CD4-positive, alpha-beta T cell treated with Interleukin-10 for 1 hour (primary cell): Measurements from ENCODE around the gene PRND.
"Not testable (repeated sequence)": the region's sequence is repeated elsewhere in the genome, so short reads cannot be mapped to it uniquely, and the experiment has no call there.

Experiments used
- DNase-seq: peaks from one replicate; pipeline ENCODE4 v3.0.0-alpha.2; 2020

PRND gene

GRCh38 chr20:4709261-4710105 is 12.2 kb upstream of the PRND start:
- DNase-seq, result no peak

- DNase-seq, result no peak
These were observed 11.6 kb upstream of the PRND start for GRCh38 chr20:4710106-4710475.

DNA sequence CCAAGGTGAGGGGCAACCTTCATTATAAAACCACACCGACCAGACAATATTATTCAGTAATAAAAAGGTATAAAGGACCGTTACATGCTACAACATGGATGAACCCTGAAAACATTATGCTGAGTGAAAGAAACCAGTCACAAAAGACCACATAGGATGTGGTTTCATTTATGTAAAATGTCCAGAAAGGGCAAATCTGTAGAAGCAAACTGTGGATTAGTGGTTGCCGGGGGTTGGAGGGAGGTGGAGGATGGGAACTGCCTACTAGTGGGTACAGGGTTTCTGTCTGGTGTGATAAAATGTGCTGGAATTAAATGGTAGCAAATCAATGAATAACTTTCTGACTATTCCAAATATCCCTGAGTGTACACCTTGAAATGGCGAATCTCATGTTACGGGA is 10.2 kb upstream of the PRND start:
- DNase-seq, result no peak

- no peak for DNase-seq
These were observed 8.3 kb upstream of the PRND start for GRCh38 chr20:4713401-4713800.

DNA sequence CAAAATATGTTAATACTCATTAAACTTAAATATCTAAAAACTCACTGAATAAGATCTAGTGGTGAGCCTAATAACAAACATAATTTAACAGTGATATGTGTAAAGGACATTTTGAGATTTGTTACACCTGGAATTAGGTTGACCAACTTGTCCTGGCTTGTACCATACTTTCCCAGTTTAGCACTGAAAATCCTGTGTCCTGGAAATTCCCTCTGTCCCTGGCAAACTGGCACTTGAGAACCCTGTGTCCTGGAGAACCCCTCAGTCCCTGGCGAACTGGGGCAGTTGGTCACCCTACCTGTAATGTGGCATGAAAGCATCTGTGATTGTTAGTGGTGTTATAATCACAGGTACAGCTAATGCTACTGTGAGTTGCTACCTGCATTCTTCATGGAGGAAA is 6.9 kb upstream of the PRND start:
- no peak for DNase-seq

DNA sequence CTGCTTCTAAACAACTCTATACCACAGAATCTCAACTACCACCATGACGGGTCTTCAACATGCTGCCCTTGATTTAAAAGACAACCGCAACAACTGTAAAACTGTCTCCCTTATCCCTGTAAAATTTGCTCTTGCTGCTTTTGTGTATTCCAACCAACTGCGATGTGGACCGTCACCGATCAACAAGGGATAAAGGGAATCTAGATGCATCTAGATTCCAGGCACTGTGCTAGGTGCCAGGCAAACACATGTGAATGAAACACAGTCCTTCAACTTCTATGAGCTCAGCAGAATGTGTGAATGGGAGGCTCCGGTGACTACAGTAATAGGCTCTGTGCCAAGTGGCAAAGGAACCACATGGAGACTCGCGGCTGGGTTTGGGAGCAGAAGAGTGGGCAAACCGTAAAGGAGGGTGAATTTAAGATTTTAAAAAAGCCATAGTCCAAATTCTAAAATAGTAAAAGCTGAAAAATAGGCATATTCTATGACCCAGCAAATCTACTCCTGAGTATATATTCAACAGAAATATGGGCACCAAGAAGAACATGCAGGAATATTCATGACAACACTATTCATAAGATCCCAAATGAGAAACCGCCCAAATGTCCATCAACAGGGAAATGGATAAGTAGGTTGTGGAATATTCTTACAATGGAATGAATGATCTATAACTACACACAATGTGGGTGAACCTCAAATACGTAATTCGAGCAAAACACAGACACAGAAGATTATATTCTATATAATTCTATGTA is 3.7 kb upstream of the PRND start:
- no peak for DNase-seq

DNA sequence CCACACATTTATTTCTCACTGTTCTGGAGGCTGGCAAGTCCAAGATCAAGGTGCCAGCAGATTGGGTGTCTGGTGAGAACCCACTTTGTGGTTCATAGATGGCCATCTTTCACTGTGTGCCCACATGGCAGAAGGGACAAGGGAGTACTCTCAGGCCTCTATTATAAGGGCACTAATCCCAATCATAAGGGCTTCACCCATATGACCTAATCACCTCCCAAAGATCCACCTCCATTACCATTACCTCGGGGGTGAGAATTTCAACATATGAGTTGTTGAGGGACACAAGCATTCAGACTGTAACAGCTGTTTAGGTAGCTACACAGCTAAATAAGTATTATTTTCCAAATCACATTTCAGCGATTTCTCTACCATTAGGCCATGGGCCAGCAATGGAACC is 2.5 kb upstream of the PRND start:
- no peak for DNase-seq

GRCh38 chr20:4720041-4720976 is 1.4 kb upstream of the PRND start:
- DNase-seq, result peak; percentile 81

GRCh38 chr20:4720977-4721349 is 746 bp upstream of the PRND start:
- no peak for DNase-seq

DNA sequence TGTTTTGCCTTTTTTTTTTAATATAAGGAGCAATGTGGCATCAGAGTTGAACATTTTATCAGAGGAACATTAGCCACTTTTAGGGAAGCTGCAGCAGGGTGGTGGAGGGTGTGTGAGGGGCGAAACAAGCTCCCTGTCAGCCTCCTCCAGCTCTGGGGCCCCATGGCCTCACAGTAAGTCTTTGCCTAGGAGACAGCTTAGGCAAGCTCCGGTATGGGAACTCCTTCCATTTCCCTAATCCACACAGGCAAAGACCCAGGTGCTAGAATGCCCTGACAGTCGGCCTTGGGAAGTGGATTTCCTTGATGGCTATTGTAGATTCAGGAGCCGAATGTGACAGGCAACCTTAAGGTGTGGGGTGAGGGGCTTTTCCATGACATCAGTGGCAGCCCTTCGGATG is 862 bp downstream of the PRND start:
- DNase-seq, result no peak

DNA sequence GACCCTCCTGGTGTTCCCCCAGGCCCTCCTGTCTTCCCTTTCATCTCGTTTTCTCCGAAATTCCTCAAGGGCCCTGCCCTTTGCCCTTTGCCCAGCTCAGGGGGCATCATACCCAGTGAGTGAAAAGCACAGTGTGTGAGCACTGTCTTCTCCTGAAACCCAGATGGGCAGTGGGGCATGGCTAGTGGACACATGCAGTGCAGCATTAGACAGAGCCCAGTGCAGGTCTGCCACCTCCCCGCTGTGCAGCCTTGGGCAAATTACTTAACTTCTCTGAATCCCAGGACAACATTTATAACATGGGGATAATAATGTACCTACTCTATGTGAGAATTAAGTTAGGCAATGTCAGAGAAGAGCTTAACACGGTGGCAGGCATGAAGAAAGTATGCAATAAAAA is 1.3 kb downstream of the PRND start:
- no peak for DNase-seq

GRCh38 chr20:4723553-4723952 is 1.8 kb downstream of the PRND start:
- not testable (repeated sequence) for DNase-seq

- no peak for DNase-seq
These were observed 3.0 kb downstream of the PRND start for GRCh38 chr20:4724459-4725262.

- no peak for DNase-seq
These were observed 3.5 kb downstream of the PRND start for GRCh38 chr20:4725263-4725550.

DNA sequence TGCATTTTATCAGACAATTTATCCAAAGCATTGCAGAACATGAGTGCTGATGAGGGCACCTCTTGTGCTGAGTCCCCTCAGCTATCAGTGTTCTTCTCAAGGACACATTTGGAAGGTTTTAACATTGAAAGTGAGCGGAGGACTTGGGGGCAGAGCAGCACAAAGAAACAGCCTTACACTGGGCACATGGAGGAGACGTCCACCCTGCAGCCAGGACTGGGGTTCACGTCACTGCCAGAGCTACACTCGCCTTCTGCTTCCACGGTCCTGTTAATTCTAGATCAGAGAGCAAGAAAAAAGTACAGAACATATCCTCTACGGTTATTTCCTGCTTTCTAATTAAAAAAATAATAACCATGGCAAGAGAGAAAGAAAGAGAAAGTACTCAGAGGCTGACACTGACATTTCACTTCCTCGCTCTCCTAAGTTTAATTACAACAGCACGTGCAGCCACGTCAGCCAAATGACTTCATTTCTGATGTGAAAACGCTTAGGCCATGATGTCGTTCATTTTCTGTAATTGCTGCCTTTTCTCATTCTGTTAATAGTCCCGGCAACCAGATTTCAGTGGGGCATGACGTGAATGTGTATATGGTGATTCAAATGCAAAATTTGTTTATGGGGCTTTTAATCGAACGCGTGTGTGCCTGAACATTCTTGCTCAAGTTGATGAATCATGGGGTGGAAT is 5.1 kb downstream of the PRND start:
- DNase-seq, result peak; percentile 64

DNA sequence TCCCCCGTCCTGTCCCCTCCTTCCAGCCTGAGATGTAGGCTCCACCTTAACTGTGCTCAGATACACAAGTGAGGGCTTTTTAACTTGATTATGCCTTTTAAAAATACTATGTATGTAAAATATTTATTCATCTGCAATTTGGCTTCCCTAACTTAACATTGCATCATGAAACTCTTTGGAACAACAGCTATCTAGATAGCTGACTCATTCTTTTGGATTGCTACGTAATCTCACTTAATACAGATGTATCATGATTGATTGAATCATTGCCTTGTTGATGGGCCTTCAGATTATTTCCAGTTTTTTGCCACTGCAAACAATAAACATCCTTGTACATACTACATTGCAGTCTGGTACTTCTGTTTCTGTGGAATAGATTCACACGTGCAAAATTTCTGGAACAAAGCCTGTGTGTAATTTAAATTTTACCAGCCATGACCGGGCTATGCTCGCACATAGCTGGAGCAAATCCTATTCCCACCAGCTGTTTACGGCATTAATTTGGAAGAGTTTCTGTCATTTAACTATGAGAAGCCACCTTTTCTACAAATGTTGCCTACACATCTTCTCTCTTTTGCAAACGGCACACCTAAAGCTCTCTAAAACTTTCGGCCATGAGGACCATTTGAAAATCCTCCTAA is 6.5 kb downstream of the PRND start:
- DNase-seq, result no peak

GRCh38 chr20:4729265-4729664 is 7.6 kb downstream of the PRND start:
- DNase-seq, result no peak

DNA sequence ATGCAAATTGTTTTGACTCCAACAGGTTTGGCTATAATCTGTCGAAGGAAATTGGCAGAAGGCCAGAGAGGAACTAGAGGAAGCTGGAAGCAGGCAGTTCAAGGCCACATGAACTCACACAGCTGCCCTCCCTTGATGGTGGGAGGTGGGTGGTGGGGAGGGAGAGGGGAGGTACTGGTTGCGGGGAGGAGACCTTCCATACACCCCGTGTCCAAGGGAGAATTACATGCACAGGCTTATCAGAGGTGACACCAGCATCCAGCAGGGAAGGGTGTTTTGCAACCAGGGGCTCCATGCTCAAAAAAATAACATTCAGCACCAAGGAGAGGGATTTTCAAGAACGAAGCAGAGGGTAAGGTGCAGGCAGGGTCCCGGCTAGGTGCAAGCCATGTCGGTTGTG is 9.1 kb downstream of the PRND start:
- no peak for DNase-seq

DNA sequence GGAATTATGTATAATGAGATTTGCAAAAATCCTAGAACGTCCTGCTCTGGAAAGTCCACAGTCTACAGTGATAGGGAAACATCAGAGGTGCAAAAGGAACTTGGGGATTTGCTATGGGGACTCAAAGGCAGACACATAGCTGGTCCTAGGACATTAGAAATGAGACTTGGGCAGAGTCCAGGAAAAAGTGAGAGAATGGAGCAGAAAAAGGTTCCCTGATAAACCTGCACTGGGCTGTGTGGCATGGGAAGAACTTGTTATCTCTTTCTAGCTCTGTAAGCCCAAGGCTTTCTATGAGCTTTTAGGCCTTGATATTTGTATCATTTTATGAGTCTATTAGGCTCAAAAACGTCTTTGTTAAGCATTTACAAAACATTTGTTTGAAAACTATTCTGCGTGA is 15.2 kb downstream of the PRND start:
- DNase-seq, result no peak

- no peak for DNase-seq
These were observed 16.3 kb downstream of the PRND start for GRCh38 chr20:4737857-4738627.
